Tibial artery (tissue), 4 donors: ENCODE data around the gene KIF4A.

Source experiments
- DNase-seq, 2 donors: peaks; one replicate each; pipeline ENCODE4 v3.0.0-alpha.2; 2019
- H3K27ac ChIP-seq, 2 donors: fragments of 200-600 bp; sonication (generic) in 1 of 2; 1 replicate in 1 of 2; 2 replicates in 1 of 2; pipeline ENCODE4 v1.5.1; 2018 to 2019; ENCODE audit warnings: mild to moderate bottlenecking in 1 of 2
- H3K27me3 ChIP-seq, 2 donors: fragments of 200-600 bp; sonication (generic) in 1 of 2; one replicate each; pipeline versions ENCODE4 v1.5.1 to v1.6.0; 2016 to 2019
- H3K36me3 ChIP-seq, 3 donors: fragments of 200-600 bp; sonication (generic) in 2 of 3; one replicate each; pipeline ENCODE4 v1.5.1; 2016 to 2019; ENCODE audit warnings: mild to moderate bottlenecking in 2 of 3
- H3K4me1 ChIP-seq, 4 donors: fragments of 200-600 bp; sonication (generic) in 2 of 4; 1 replicate in 3 of 4; 2 replicates in 1 of 4; pipeline ENCODE4 v1.5.1; 2016 to 2019
- H3K4me3 ChIP-seq, 2 donors: fragments of 200-600 bp; sonication (generic) in 1 of 2; 1 replicate in 1 of 2; 2 replicates in 1 of 2; pipeline ENCODE4 v1.5.1; 2018 to 2019; ENCODE audit warnings: mild to moderate bottlenecking in 2 of 2
- H3K9me3 ChIP-seq, 3 donors: fragments of 200-600 bp; sonication (generic) in 1 of 3; one replicate each; pipeline ENCODE4 v1.5.1; 2016 to 2019
- intact Hi-C: fragments of 100-400 bp; cut with DNase I; formaldehyde crosslinking; loops from one replicate; pipeline ENCODE4 v1.15.0; 2023; ENCODE audit warnings: low total_unique reads
- TF ChIP-seq, protein P1 (sequence below), 2 experiments: fragments of 200-600 bp in 1 of 2; fragments of 450-650 bp in 1 of 2; IDR thresholded peaks; one replicate each; pipeline ENCODE4 v1.5.1; 2017 to 2019; ENCODE audit warnings: antibody characterized with exemption in 2 of 2, mild to moderate bottlenecking in 1 of 2, moderate library complexity in 1 of 2

KIF4A gene

DNA sequence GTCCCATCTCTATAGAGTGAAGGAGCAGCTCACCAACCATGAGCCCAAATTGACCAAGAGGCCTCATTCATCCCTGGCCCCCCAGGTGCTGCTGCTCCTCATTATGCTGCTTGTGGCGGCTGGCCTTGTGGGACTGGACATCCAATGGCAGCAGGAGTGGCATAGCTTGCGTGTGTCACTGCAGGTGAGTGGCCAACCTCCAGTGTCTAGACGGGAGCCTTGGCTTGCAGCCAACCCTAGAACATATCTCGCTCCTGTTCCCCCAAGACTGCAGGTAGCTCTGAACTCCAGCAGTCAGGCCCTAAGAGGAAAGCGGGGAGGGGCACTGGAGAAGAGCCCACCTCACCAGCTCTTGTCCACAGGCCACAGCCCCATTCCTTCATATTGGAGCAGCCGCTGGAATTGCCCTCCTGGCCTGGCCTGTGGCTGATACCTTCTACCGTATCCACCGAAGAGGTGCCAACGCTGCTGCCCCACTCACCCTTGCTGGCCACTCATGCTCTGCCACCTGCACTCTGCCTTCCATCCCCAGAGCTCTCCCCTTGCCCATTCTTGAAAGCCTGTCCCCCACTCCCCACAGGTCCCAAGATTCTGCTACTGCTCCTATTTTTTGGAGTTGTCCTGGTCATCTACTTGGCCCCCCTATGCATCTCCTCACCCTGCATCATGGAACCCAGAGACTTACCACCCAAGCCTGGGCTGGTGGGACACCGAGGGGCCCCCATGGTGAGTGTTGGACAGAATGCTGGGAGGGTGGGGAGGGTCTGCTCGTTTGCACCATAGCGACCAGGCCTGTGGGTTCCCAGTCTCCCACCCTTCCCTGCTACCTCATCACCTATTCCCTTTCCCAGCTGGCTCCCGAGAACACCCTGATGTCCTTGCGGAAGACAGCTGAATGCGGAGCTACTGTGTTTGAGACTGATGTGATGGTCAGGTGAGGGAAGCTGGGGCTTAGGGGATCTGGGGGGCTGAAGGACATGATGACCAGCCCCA lies 136.7 kb downstream of the KIF4A start:
- H3K27me3 ChIP-seq: peaks cover 0 to 7% of the 10 kb centered on the region in 2 donors
- peaks cover 0 to 5% (median 0%) of the 10 kb centered on the region in 4 donors for H3K4me1 ChIP-seq
- TF ChIP-seq, protein P1, sequence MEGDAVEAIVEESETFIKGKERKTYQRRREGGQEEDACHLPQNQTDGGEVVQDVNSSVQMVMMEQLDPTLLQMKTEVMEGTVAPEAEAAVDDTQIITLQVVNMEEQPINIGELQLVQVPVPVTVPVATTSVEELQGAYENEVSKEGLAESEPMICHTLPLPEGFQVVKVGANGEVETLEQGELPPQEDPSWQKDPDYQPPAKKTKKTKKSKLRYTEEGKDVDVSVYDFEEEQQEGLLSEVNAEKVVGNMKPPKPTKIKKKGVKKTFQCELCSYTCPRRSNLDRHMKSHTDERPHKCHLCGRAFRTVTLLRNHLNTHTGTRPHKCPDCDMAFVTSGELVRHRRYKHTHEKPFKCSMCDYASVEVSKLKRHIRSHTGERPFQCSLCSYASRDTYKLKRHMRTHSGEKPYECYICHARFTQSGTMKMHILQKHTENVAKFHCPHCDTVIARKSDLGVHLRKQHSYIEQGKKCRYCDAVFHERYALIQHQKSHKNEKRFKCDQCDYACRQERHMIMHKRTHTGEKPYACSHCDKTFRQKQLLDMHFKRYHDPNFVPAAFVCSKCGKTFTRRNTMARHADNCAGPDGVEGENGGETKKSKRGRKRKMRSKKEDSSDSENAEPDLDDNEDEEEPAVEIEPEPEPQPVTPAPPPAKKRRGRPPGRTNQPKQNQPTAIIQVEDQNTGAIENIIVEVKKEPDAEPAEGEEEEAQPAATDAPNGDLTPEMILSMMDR (IDR thresholded peaks at IDR 0.05): no peak
- H3K9me3 ChIP-seq: no peaks in the 10 kb centered on the region
- H3K36me3 ChIP-seq: no peaks in the 10 kb centered on the region
- H3K27ac ChIP-seq: no peak overlapping the region
- DNase-seq: no peak
- intact Hi-C loops: no loop called here
- no peak overlapping the region for H3K4me3 ChIP-seq

DNA sequence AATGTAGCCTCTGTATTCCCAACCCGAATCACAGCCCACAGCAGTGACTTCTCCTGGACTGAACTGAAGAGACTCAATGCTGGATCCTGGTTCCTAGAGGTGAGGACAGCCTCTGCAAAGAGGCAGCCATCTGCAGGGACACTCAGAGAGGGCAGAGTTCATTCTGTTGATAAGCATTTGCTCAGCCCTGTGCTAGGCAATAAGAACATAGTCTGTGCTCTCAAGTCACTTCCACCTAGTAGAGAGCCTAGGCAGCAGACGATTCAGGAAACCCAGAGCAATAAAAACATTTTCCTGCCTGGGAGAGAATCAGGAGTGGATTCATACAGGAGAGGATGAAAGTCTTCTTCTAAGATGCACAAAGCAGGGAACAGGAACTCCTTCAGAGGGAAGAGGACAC lies 137.5 kb downstream of the KIF4A start:
- H3K36me3 ChIP-seq: no peaks in the 10 kb centered on the region
- H3K9me3 ChIP-seq: no peaks in the 10 kb centered on the region
- no peak overlapping the region for H3K4me3 ChIP-seq
- intact Hi-C loops: no loop called here
- H3K27me3 ChIP-seq: peaks cover 0 to 7% of the 10 kb centered on the region in 2 donors
- DNase-seq: no peak
- TF ChIP-seq, protein P1 (IDR thresholded peaks at IDR 0.05): no peak
- H3K4me1 ChIP-seq: peaks cover 0 to 5% (median 0%) of the 10 kb centered on the region in 4 donors
- H3K27ac ChIP-seq: no peak overlapping the region

DNA sequence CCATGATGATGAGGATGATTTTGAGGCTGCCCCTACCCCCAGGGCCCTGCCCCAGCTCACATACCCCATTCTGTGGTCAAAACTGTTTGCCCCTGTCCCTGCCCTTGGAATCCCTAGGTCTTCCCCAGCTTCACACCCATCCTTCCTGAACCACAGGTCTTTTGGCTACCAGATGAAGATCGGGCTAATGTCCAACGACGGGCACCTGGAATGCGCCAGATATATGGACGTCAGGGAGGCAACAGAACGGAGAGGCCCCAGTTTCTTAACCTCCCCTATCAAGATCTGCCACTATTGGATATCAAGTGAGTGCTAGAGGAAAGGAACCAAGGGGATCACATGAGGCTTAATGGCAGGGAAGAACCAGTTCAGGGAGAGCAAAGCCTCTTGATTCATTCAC lies 139.9 kb downstream of the KIF4A start:
- Histone ChIP-seq H3K4me1 (peaks cover 0 to 5% (median 0%) of the 10 kb centered on the region in 4 donors), H3K4me3 (no peak overlapping the region), H3K27me3 (no peaks in the 10 kb centered on the region), H3K9me3 (no peaks in the 10 kb centered on the region), H3K36me3 (no peaks in the 10 kb centered on the region), H3K27ac (no peak overlapping the region)
- DNase-seq: no peak
- intact Hi-C loops: no loop called here
- TF ChIP-seq, protein P1 (IDR thresholded peaks at IDR 0.05): no peak

DNA sequence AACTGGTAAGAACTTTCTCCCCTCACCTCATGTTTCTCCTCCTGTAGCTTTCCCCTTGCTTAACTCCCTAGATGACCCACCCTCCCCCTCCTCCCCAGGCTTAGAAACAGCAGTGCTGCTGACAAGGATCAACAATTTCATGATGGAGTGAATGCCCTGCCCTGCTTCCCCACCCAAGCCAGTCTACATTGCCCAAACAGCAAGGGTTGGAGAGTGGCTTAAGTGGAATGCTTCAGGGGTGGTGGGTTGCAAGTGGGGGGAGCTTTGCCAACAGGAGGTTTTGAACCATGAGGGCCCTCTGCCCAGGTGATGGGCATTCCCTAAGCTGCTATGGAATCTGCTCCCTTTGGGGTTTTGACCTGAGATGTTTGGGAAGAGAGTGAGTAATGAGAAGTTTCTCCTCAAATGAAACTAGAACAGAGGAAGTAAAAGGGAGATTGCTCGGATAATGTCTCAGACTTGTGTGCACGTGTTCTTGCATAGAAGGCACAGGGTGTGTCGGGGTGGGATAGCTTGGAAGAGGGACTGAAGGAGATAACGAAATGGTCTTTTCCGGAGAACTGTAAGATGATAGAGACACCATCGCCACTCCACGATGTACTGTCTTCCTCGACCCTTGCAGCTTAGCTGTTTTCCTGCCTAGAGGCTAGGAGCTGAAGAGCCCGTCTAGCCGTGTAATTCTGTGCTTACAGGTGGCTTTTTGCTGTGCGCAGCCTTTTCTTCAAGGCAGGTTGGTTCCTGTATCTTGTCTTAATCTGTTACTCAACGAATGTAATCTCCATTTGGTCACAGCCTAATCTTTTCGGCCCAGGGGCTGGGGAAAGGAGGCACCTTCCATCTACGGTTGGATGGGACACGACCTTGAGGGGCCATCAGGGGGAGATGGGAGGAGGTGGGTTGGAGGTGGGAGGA lies 143.3 kb downstream of the KIF4A start:
- H3K36me3 ChIP-seq: no peaks in the 10 kb centered on the region
- peaks cover 0 to 27% (median 7%) of the 10 kb centered on the region in 4 donors for H3K4me1 ChIP-seq
- intact Hi-C loops: no loop called here
- no peak for DNase-seq
- no peaks in the 10 kb centered on the region for H3K9me3 ChIP-seq
- H3K27ac ChIP-seq: peak overlapping the region; percentile 88 to 96
- peak overlapping the region; percentile 63 to 72 for H3K4me3 ChIP-seq
- TF ChIP-seq, protein P1 (IDR thresholded peaks at IDR 0.05): no peak
- no peaks in the 10 kb centered on the region for H3K27me3 ChIP-seq

DNA sequence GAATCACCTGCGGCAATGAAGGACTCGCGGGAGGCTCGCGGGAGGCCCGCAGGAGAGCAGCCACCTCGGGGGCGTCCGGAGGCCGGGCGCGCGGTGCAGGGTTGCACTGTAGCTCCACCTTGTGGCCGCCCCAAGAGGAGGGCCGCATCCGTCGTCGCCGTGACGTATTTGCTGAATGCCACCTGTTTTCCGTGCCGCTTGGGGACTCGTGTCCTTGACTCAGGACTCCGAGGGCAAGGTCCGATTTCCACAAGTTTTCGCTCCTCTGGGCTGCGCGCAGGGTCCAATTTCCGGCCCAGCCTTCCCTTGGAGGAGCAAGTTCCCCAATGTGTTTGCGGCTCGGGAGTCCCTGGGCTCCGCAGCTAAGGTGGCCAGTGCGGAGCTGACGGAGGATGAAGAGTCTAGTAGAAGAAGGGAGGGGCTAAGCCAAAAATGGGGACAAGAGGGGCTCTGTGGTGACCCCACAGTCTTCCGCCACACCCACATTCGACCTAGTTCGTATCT lies 144.0 kb downstream of the KIF4A start:
- Histone ChIP-seq H3K9me3 (no peaks in the 10 kb centered on the region), H3K4me3 (peak overlapping the region; percentile 63 to 72), H3K4me1 (peaks cover 0 to 27% (median 7%) of the 10 kb centered on the region in 4 donors), H3K36me3 (no peaks in the 10 kb centered on the region), H3K27me3 (no peaks in the 10 kb centered on the region), H3K27ac (peak overlapping the region; percentile 88 to 96)
- DNase-seq: peak; percentile 60 to 82
- TF ChIP-seq, protein P1 (IDR thresholded peaks at IDR 0.05): peak; percentile 65 to 66
- intact Hi-C loops: no loop called here
